ENCODE results near the gene ARHGEF35. TPM values are rescaled to one million over a fixed set of nuclear protein-coding genes. Genes with fewer than 3 reads are reported as not detected.

Gene ARHGEF35
- total and polyA plus RNA-seq, 2 donors, result 1.3 to 8.3 TPM

DNA sequence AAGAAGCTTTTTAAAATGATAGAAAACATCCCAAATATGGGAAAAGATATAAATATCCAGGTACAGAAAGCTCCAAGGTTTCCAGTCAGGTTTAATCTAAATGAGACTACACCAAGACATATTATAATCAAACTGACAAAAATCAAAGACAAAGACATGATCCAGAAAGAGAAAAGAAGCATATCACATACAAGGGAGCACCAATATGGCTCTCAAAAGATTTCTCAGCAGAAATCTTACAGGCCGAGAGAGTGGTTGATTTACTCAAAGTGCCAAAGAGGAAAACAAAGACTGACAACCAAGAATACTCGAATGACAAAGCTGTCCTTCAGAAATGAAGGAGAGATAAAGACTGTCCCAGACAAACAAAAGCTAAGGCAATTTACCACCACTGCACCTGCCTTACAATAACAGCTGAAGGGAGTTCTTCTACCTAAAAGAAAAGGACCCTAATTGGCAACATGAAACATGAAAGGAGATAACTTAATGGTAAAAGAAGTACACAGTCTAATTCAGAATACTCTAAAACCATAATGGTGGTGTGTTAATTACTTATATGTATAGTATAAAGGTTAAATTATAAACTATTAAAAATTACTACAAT, 47.3 kb downstream of the ARHGEF35 start:
- DNase-seq (ENCODE audit: low read depth in 6 of 9, low spot score in 9 of 9), result no peak
- Histone ChIP-seq H3K9me3 (ENCODE audit: control insufficient read depth in 2 of 2, insufficient read depth in 1 of 2, low read length in 1 of 2) (peaks cover 1 to 8% of the 10 kb centered on the region in 2 donors), H3K4me3 (ENCODE audit: low read length in 2 of 2) (no peak overlapping the region), H3K4me1 (ENCODE audit: control insufficient read depth in 2 of 2, insufficient read depth in 2 of 2, low read length in 2 of 2) (no peaks in the 10 kb centered on the region), H3K36me3 (ENCODE audit: control insufficient read depth in 2 of 2, insufficient read depth in 2 of 2, low read length in 1 of 2) (no peaks in the 10 kb centered on the region), H3K27me3 (ENCODE audit: control insufficient read depth in 2 of 2, insufficient read depth in 1 of 2, low read length in 1 of 2) (no peaks in the 10 kb centered on the region), H3K27ac (ENCODE audit: low read depth in 1 of 2, low read length in 1 of 2) (no peak overlapping the region)
- WGBS, result 92% methylated on average over 2 of the region's 2 CpGs

DNA sequence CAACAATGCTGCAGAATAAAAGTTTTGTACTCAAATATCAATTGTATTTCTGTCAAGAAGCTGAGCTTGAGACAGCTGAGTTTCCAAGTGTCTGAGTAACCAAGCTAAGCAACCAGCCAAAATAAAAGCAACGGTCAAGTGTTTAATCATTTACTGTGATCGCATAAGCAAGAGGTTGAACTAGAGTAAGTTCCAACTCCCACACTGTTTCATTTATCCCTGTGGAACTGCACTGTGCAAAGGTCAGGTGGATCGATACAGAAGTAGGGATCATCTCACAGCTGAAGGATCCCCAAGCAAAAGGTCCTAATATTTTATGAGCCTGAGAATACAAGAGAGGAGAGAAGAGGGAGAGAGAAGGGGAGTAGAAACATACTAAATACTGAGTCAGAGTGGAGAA, 51.2 kb downstream of the ARHGEF35 start:
- 97% methylated on average over 3 of the region's 3 CpGs for WGBS
- H3K9me3 ChIP-seq (ENCODE audit: control insufficient read depth in 2 of 2, insufficient read depth in 1 of 2, low read length in 1 of 2), result peaks cover 1 to 8% of the 10 kb centered on the region in 2 donors
- no peak overlapping the region for H3K27ac ChIP-seq (ENCODE audit: low read depth in 1 of 2, low read length in 1 of 2)
- no peaks in the 10 kb centered on the region for H3K36me3 ChIP-seq (ENCODE audit: control insufficient read depth in 2 of 2, insufficient read depth in 2 of 2, low read length in 1 of 2)
- H3K4me3 ChIP-seq (ENCODE audit: low read length in 2 of 2), result no peak overlapping the region
- H3K4me1 ChIP-seq (ENCODE audit: control insufficient read depth in 2 of 2, insufficient read depth in 2 of 2, low read length in 2 of 2), result no peaks in the 10 kb centered on the region
- no peaks in the 10 kb centered on the region for H3K27me3 ChIP-seq (ENCODE audit: control insufficient read depth in 2 of 2, insufficient read depth in 1 of 2, low read length in 1 of 2)
- no peak for DNase-seq (ENCODE audit: low read depth in 6 of 9, low spot score in 9 of 9)

GRCh38 chr7:144142187-144142586, 53.4 kb downstream of the ARHGEF35 start:
- no peak for DNase-seq (ENCODE audit: low read depth in 6 of 9, low spot score in 9 of 9)
- H3K4me3 ChIP-seq (ENCODE audit: low read length in 2 of 2), result no peak overlapping the region
- H3K9me3 ChIP-seq (ENCODE audit: control insufficient read depth in 2 of 2, insufficient read depth in 1 of 2, low read length in 1 of 2), result peaks cover 1 to 5% of the 10 kb centered on the region in 2 donors
- no peak overlapping the region for H3K27ac ChIP-seq (ENCODE audit: low read depth in 1 of 2, low read length in 1 of 2)
- 96% methylated on average over 3 of the region's 3 CpGs for WGBS
- H3K27me3 ChIP-seq (ENCODE audit: control insufficient read depth in 2 of 2, insufficient read depth in 1 of 2, low read length in 1 of 2), result no peaks in the 10 kb centered on the region
- no peaks in the 10 kb centered on the region for H3K4me1 ChIP-seq (ENCODE audit: control insufficient read depth in 2 of 2, insufficient read depth in 2 of 2, low read length in 2 of 2)
- no peaks in the 10 kb centered on the region for H3K36me3 ChIP-seq (ENCODE audit: control insufficient read depth in 2 of 2, insufficient read depth in 2 of 2, low read length in 1 of 2)

GRCh38 chr7:144137501-144137900, 58.1 kb downstream of the ARHGEF35 start:
- H3K27ac ChIP-seq (ENCODE audit: low read depth in 1 of 2, low read length in 1 of 2), result no peak overlapping the region
- H3K4me1 ChIP-seq (ENCODE audit: control insufficient read depth in 2 of 2, insufficient read depth in 2 of 2, low read length in 2 of 2), result no peaks in the 10 kb centered on the region
- no peak overlapping the region for H3K4me3 ChIP-seq (ENCODE audit: low read length in 2 of 2)
- no peaks in the 10 kb centered on the region for H3K9me3 ChIP-seq (ENCODE audit: control insufficient read depth in 2 of 2, insufficient read depth in 1 of 2, low read length in 1 of 2)
- no peaks in the 10 kb centered on the region for H3K36me3 ChIP-seq (ENCODE audit: control insufficient read depth in 2 of 2, insufficient read depth in 2 of 2, low read length in 1 of 2)
- DNase-seq (ENCODE audit: low read depth in 6 of 9, low spot score in 9 of 9), result no peak
- H3K27me3 ChIP-seq (ENCODE audit: control insufficient read depth in 2 of 2, insufficient read depth in 1 of 2, low read length in 1 of 2), result no peaks in the 10 kb centered on the region
- WGBS, result 93% methylated on average over 1 of the region's 1 CpG

Other genes starting within 250 kb of the ARHGEF35 start
- not detected for gene OR2F1, start 241.0 kb downstream of the ARHGEF35 start, total RNA-seq
- gene OR2F1, start 241.0 kb downstream of the ARHGEF35 start, polyA plus RNA-seq, result not detected
- not detected for gene OR6B1, start 195.5 kb downstream of the ARHGEF35 start, total RNA-seq
- gene OR6B1, start 195.5 kb downstream of the ARHGEF35 start, polyA plus RNA-seq, result not detected
- not detected for gene OR2A5, start 146.9 kb downstream of the ARHGEF35 start, total RNA-seq
- gene OR2A5, start 146.9 kb downstream of the ARHGEF35 start, polyA plus RNA-seq, result 0.02 TPM
- gene OR2A25, start 126.0 kb downstream of the ARHGEF35 start, total RNA-seq, result not detected
- gene OR2A25, start 126.0 kb downstream of the ARHGEF35 start, polyA plus RNA-seq, result 0.05 TPM
- gene OR2A12, start 109.6 kb downstream of the ARHGEF35 start, total RNA-seq, result not detected
- gene OR2A12, start 109.6 kb downstream of the ARHGEF35 start, polyA plus RNA-seq, result not detected
- gene OR2A2, start 86.2 kb downstream of the ARHGEF35 start, total RNA-seq, result not detected
- gene OR2A2, start 86.2 kb downstream of the ARHGEF35 start, polyA plus RNA-seq, result not detected
- gene OR2A14, start 72.7 kb downstream of the ARHGEF35 start, total RNA-seq, result not detected
- not detected for gene OR2A14, start 72.7 kb downstream of the ARHGEF35 start, polyA plus RNA-seq
- 0.28 TPM for gene CTAGE4, start 12.4 kb downstream of the ARHGEF35 start, total RNA-seq
- gene CTAGE4, start 12.4 kb downstream of the ARHGEF35 start, polyA plus RNA-seq, result 0.62 TPM
- not detected for gene OR2A42, start 43.8 kb upstream of the ARHGEF35 start, total RNA-seq
- 0.02 TPM for gene OR2A42, start 43.8 kb upstream of the ARHGEF35 start, polyA plus RNA-seq
- gene OR2A7, start 69.0 kb upstream of the ARHGEF35 start, total RNA-seq, result 0.24 TPM
- 1.4 TPM for gene OR2A7, start 69.0 kb upstream of the ARHGEF35 start, polyA plus RNA-seq
- 0.52 TPM for gene CTAGE8, start 73.5 kb upstream of the ARHGEF35 start, total RNA-seq
- gene CTAGE8, start 73.5 kb upstream of the ARHGEF35 start, polyA plus RNA-seq, result 3.1 TPM
- under 0.01 TPM for gene OR2A1, start 116.6 kb upstream of the ARHGEF35 start, total RNA-seq
- gene OR2A1, start 116.6 kb upstream of the ARHGEF35 start, polyA plus RNA-seq, result 0.07 TPM
- 1.4 TPM for gene ARHGEF5, start 159.6 kb upstream of the ARHGEF35 start, total RNA-seq
- gene ARHGEF5, start 159.6 kb upstream of the ARHGEF35 start, polyA plus RNA-seq, result 5.6 TPM
- not detected for gene NOBOX, start 207.9 kb upstream of the ARHGEF35 start, total RNA-seq
- gene NOBOX, start 207.9 kb upstream of the ARHGEF35 start, polyA plus RNA-seq, result not detected